NCI-H146 treated with DMSO at 0.1 percent for 48 hours (cell line): ENCODE measurements around the gene RALGDS.

Experiments
- DNase-seq: peaks from one replicate; lab custom pipeline; 2025; ENCODE audit not compliant: unreplicated experiment; lab: John Stamatoyannopoulos, UW

The RALGDS gene

GRCh38 chr9:133137451-133138231 lies 16.6 kb upstream of the RALGDS start:
- DNase-seq = no peak

GRCh38 chr9:133135146-133135745 lies 14.2 kb upstream of the RALGDS start:
- DNase-seq = no peak

DNA sequence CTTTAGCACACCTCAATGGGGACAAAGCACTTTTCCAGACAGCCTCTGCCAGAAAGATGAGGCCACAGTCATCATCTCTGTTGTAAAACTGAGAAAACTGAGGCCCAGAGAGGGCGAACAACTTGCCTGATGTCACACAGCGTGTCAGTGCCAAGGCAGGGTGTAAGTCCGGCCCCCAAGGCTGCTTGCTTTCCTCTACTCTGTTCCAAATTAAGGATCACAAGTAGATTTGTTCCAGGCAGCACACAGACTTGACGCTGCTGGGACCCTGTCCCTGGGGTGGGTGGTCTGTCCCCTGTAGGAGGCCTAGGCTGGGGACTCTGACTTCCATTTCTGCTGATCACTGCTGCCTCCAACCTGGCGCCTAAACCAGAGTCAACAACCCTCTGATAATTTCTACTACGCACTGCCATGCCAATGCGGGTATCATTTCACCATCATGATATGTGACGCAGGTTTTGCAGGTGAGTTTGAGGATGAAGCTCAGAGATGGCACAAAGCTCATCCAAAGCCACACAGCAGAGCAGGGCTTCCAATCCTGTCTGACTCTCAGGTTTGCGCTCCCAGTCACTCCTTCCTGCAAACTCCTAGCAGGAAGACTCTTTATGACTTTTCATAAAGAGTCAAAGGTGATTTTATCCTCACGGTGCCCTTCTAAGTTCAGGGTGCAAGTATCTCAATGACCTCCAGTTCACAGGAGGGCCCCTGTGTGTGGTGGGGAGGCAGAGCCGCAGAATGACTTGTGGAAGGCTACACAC lies 13.5 kb upstream of the RALGDS start:
- DNase-seq = no peak

- peak; percentile 84 for DNase-seq
These were observed 12.8 kb upstream of the RALGDS start for GRCh38 chr9:133133681-133134387.

DNA sequence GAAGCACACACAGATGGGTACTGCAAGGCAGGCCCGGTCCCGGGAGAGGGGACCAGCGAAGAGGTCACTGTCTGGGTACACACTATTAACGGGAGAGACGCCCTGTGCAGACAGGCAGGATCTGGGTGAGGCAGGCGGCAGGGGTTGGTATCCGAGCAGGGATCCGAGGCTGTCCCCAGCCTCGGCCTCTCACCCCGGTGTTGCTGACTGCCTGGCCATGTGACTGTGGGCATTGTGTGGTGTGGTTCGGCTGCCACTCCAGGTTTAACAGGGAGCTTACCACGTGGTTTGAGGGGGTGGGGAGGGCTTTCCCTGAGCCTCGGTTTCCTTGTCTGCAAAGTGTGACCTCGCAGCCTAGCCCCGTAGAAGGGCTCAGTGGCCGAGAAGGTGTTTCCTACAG lies 11.1 kb upstream of the RALGDS start:
- DNase-seq = no peak

GRCh38 chr9:133131506-133131905 lies 10.5 kb upstream of the RALGDS start:
- no peak for DNase-seq

- DNase-seq = no peak
These were observed 9.7 kb upstream of the RALGDS start for GRCh38 chr9:133130685-133131244.

DNA sequence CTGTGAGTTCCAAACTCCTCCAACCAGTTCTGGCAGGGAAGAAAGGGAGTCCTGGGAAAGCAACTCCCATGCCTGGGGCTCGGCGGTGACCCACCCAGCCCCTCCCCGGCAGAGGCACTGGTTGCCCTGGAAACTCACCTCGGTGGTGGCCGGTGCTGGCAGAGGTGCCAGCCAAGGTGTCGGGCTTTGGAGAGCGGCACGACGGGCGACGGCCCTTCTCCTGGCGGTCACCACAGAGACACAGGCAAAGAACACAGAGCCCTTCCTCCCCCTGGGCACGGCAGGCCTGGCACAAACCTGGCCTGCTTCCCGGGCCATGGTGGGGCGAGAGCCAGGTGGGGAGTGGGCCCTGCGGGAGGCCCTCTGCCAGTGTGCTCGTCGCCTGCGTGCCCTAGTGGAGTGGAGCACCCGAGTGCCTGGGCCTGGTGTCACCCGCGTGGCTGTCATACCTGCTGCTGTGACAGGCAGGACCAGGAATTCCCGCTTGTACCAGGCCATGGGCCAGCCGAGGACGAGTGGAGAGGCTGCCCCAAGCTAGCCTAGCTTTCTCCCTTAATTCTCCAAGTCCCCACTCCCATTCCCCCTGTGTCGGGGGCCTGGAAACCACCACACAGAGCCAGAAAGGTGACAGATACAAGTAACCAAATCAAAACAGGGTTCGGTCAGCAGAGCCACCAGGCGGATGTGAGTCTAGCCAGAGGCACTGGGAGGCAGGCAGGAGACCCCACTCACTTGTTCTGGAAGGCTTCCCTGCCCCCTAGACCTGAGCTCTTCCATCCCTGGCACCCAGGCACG lies 8.2 kb upstream of the RALGDS start:
- DNase-seq = no peak

DNA sequence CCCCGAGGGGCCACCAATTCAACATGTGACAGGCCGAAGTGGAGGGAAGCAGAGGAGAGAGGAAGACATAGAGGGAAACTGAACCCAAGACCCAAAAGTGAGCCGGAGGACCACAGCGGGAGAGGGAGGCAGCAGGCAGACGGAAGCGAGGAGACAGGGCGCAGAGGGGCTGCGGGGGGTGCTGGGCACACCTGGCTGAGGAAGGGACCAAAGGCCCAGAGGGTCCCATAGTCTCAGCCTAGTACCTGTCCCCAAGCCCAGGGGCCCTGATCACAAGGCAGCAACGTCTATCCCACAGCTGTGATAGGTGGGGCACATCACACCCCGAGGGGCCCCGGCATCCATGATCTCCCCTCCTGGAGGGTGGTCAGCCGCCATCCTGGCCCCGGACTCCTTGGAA lies 7.1 kb upstream of the RALGDS start:
- no peak for DNase-seq

DNA sequence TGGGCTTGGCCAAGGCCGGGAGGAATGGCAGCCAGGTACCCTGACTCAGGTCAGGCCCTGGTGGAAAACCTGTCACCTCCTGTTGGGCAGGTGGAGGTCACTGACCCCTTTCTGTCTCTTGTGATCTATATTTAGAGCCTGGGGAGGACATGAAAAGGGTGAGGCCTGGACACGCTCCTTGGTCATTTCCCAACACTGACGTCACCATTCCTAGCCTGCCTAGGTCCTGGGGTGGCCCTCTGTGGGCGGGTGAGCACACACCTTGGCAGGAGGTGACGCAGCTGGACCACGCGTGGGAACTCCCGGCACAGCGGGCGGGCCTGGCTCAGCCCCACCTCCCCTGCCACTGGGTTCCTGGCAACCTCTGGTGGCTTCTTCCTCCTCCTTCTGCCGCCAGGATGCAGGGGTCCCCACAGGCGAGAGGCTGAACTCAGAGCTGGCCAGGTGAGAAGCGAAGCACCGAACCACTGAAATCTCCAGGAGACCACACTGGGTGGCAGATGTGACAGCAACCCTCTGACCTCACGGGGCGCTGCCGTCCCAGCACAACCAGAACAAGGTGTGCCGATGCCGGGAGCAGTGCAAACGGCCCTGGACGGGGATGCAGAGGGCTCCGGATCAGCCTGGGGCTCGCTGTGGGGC lies 6.4 kb upstream of the RALGDS start:
- no peak for DNase-seq

GRCh38 chr9:133126697-133127339 lies 5.8 kb upstream of the RALGDS start:
- no peak for DNase-seq

GRCh38 chr9:133125941-133126696 lies 5.1 kb upstream of the RALGDS start:
- no peak for DNase-seq

- DNase-seq = no peak
These were observed 3.9 kb upstream of the RALGDS start for GRCh38 chr9:133124907-133125275.

GRCh38 chr9:133124123-133124906 lies 3.3 kb upstream of the RALGDS start:
- DNase-seq = no peak

- DNase-seq = no peak
These were observed 2.0 kb upstream of the RALGDS start for GRCh38 chr9:133122935-133123611.

DNA sequence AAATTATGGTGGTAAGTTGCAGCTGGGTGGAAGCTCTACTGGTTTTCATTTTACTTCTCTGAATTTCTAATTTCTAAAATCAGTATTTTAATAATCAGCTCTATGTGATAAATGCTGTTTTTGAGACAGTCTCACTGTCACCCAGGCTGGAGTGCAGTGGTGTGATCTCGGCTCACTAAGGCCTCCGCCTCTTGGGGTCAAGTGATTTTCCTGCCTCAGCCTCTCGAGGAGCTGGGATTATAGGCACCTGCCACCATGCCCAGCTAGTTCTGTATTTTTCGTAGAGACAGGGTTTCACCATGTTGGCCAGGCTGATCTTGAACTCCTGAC lies 1.5 kb upstream of the RALGDS start:
- no peak for DNase-seq

DNA sequence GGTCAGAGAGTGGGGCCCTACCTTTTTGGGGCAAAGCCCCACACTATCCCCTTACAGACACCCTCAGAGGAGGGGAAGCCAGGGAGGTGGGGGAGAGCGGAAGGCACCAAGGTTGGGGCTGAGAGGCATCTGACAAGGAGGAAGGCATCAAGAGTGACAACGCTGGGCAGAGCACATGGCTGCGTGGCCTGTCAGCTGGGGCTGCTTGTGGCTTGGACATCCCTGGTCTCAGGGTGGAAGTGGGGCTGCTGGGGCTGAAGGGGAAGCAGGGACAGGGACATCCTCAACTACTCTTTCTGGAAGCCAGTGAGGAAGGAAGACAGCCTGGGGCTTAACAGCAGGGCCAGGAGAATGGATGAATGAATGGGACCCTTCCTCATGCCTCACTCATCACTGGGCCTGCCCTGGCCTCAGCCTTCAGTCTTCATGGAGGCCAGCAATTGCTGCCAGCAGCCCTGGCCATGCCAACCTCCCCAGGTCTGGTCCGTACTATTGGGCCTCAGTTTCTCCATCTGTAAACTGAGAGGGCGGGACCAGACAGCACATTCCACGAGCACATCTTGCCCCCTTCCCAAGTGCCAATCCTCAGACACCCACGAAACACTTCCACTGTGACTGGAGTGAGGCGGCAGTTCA lies 993 bp upstream of the RALGDS start:
- DNase-seq = no peak
